Kidney (tissue), 14 donors: ENCODE measurements around the gene KCNAB1. TPM values are rescaled to one million over a fixed set of nuclear protein-coding genes. Genes with fewer than 3 reads are reported as not detected.

ENCODE experiments used
- DNase-seq, 5 donors: peaks; one replicate each; pipeline ENCODE4 v3.0.0-alpha.2; 2013 to 2020
- FAIRE-seq: peaks from 2 replicates; lab custom pipeline; 2012; peaks lifted over from hg19 to GRCh38; lab: Jason Lieb, UNC
- H3K27ac ChIP-seq, 2 donors: one replicate each; pipeline ENCODE4 v1.7.0; 2013; ENCODE audit warnings: low read depth in 2 of 2, low read length in 2 of 2, inconsistent platforms in 1 of 2
- H3K27me3 ChIP-seq: one replicate; pipeline ENCODE4 v1.7.1; 2013; ENCODE audit warnings: low read length, inconsistent platforms; ENCODE audit not compliant: control insufficient read depth, insufficient read depth
- H3K36me3 ChIP-seq, 3 donors: one replicate each; pipeline versions ENCODE4 v1.7.0 to v1.7.1; 2013; ENCODE audit warnings: low read length in 3 of 3, control low read depth in 1 of 3, inconsistent platforms in 1 of 3; ENCODE audit not compliant: insufficient read depth in 3 of 3, control insufficient read depth in 2 of 3
- H3K4me1 ChIP-seq, 3 donors: one replicate each; pipeline versions ENCODE4 v1.7.0 to v1.7.1; 2013; ENCODE audit warnings: low read length in 3 of 3, inconsistent platforms in 1 of 3, low read depth in 1 of 3; ENCODE audit not compliant: control insufficient read depth in 2 of 3, insufficient read depth in 2 of 3
- H3K4me3 ChIP-seq, 3 donors: one replicate each; pipeline versions ENCODE4 v1.7.0 to v1.8.1; 2013; ENCODE audit warnings: low read length in 3 of 3, control low read depth in 1 of 3, inconsistent platforms in 1 of 3
- H3K9ac ChIP-seq, 3 donors: one replicate each; pipeline versions ENCODE4 v1.7.0 to v1.7.1; 2013; ENCODE audit warnings: low read length in 3 of 3, control low read depth in 1 of 3, inconsistent platforms in 1 of 3
- H3K9me3 ChIP-seq, 3 donors: one replicate each; pipeline versions ENCODE4 v1.7.0 to v1.7.1; 2013; ENCODE audit warnings: low read length in 3 of 3, control low read depth in 1 of 3, inconsistent platforms in 1 of 3; ENCODE audit not compliant: control insufficient read depth in 2 of 3, insufficient read depth in 1 of 3
- CTCF ChIP-seq: IDR thresholded peaks from 3 replicates; pipeline ENCODE4 v1.5.1; 2012; ENCODE audit warnings: mild to moderate bottlenecking, moderate library complexity, borderline replicate concordance; ENCODE audit not compliant: insufficient read depth; ENCODE audit errors: extremely low read depth
- intact Hi-C: fragments of 100-400 bp; cut with DNase I; formaldehyde crosslinking; loops from one replicate; pipeline ENCODE4 v1.11.1; 2022
- polyA plus RNA-seq: library from polyadenylated mRNA; stranded (reverse); fragments of 350-450 nt; fragmentation: Illumina TruSeq; extraction: RNeasy Lipid Tissue Mini Kit (QIAGEN cat#74804); gene quantifications from one replicate; pipeline ENCODE4 v1.2.3, GENCODE V29; 2014; ENCODE audit warnings: low read depth, low replicate concordance; ENCODE audit not compliant: insufficient read depth
- total RNA-seq: library from RNA; stranded (reverse); fragmentation: NEBNext Ultra II Directional; extraction: Animal tissue kit (Norgen Biotek cat#: 25700); gene quantifications from one replicate; pipeline ENCODE4 v1.2.1, GENCODE V29; 2021
- donor health status: control.
- donor health status: control.
- donor health status: control.
- donor health status: control.
- donor health status: control.
- donor health status: DM: yes; HTN: yes; CAD: no.
- donor health status: Normal renal cell carcinoma (clear cell type).

The KCNAB1 gene
- total and polyA plus RNA-seq, 2 donors from 2014 or later = 1.7 to 6.6 TPM

GRCh38 chr3:156183396-156183795, 63.0 kb downstream of the KCNAB1 start:
- H3K9ac ChIP-seq = no peak overlapping the region
- H3K27me3 ChIP-seq = no peaks in the 10 kb centered on the region
- TF ChIP-seq CTCF = no peak
- FAIRE-seq = no peak
- H3K9me3 ChIP-seq = no peaks in the 10 kb centered on the region
- H3K36me3 ChIP-seq = no peaks in the 10 kb centered on the region
- H3K27ac ChIP-seq = no peak overlapping the region
- H3K4me3 ChIP-seq = no peak overlapping the region
- no peak for DNase-seq
- no peaks in the 10 kb centered on the region for H3K4me1 ChIP-seq
- intact Hi-C loops = no loop called here

GRCh38 chr3:156184156-156184555, 63.8 kb downstream of the KCNAB1 start:
- Histone ChIP-seq H3K36me3 (no peaks in the 10 kb centered on the region), H3K9ac (no peak overlapping the region), H3K27ac (no peak overlapping the region), H3K9me3 (no peaks in the 10 kb centered on the region), H3K27me3 (no peaks in the 10 kb centered on the region), H3K4me3 (no peak overlapping the region), H3K4me1 (no peaks in the 10 kb centered on the region)
- DNase-seq (no peak), FAIRE-seq (no peak)
- intact Hi-C loops = no loop called here
- TF ChIP-seq CTCF = no peak

- Histone ChIP-seq H3K4me1 (no peaks in the 10 kb centered on the region), H3K27me3 (no peaks in the 10 kb centered on the region), H3K9me3 (no peaks in the 10 kb centered on the region), H3K27ac (no peak overlapping the region), H3K36me3 (no peaks in the 10 kb centered on the region), H3K9ac (no peak overlapping the region), H3K4me3 (no peak overlapping the region)
- intact Hi-C loops = no loop called here
- DNase-seq (no peak), FAIRE-seq (no peak)
- no peak for TF ChIP-seq CTCF
Measured at GRCh38 chr3:156187146-156187769, 66.9 kb downstream of the KCNAB1 start.

- H3K9me3 ChIP-seq = no peaks in the 10 kb centered on the region
- FAIRE-seq (no peak), DNase-seq (no peak)
- intact Hi-C loops = no loop called here
- H3K27ac ChIP-seq = no peak overlapping the region
- no peak overlapping the region for H3K9ac ChIP-seq
- H3K4me3 ChIP-seq = no peak overlapping the region
- TF ChIP-seq CTCF = no peak
- no peaks in the 10 kb centered on the region for H3K36me3 ChIP-seq
- no peaks in the 10 kb centered on the region for H3K27me3 ChIP-seq
- no peaks in the 10 kb centered on the region for H3K4me1 ChIP-seq
Measured at GRCh38 chr3:156188757-156189156, 68.4 kb downstream of the KCNAB1 start.
